ENCODE measurements around the gene MED31. TPM values are rescaled to one million over a fixed set of nuclear protein-coding genes. Genes with fewer than 3 reads are reported as not detected.

MED31 gene
- polyA plus RNA-seq, 1 donor from 2014 or later, result 27.3 TPM

DNA sequence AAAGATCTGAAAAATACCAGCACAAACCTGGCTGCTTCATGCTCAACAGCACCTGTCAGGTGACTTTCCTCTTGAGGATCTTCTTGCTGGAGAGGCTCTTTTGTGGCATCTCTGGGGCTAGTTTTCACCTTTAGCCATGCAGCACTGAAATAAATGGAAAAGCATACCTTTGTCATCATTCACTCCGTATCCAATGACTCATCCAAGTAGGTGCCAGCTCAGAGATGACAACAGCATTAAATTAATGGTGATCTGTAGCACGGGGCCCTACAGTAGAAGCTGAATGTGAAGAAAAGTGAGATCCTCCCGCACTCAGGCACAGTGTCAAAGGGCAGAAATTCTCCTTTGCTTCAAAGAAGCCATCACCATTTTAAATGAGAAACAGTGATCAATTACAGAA lies 43.1 kb downstream of the MED31 start:
- Histone ChIP-seq H3K36me3 (ENCODE audit: insufficient read depth, low read length) (peaks cover 5% of the 10 kb centered on the region), H3K79me2 (replicated peaks; ENCODE audit: insufficient read depth, low read length) (no peaks in the 10 kb centered on the region), H2AFZ (ENCODE audit: low read depth, low read length) (no peak overlapping the region), H3K27ac (ENCODE audit: low read length) (no peak overlapping the region), H3K27me3 (ENCODE audit: insufficient read depth, low read depth, low read length) (no peaks in the 10 kb centered on the region), H3K4me2 (ENCODE audit: low read length) (no peak overlapping the region), H3K4me3 (ENCODE audit: low read length) (no peak overlapping the region), H3K9ac (ENCODE audit: low read length) (no peak overlapping the region), H3K9me2 (ENCODE audit: insufficient read depth, low read length) (no peaks in the 10 kb centered on the region), H4K20me1 (ENCODE audit: insufficient read depth) (no peaks in the 10 kb centered on the region), H3F3A (ENCODE audit: insufficient read depth, low read length, poor library complexity, severe bottlenecking) (no peaks in the 10 kb centered on the region), H3K9me3 (ENCODE audit: low read length) (no peaks in the 10 kb centered on the region)
- no peak for TF ChIP-seq TAF1 (IDR thresholded peaks at IDR 0.05; ENCODE audit: low read depth)

DNA sequence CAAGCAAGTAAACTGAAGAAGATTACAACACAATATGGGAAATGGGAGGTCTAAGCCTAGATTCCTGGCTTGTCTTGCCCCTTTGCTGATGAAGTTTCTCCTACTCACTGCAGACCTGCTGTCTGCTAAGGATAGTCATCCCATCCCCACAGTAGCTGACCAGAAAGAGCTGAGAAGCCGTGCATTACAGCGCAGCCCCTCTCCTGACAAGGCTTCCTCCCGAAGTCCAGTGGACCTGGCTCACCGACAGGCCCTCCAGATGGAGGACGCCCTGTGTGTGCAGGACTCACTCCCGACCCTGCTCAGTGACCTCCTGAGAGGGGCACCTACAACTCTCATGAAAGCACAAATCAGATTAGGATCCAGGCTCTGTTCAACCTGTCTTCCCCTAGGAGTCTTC lies 46.3 kb downstream of the MED31 start:
- H3F3A ChIP-seq (ENCODE audit: insufficient read depth, low read length, poor library complexity, severe bottlenecking), result no peaks in the 10 kb centered on the region
- H3K9ac ChIP-seq (ENCODE audit: low read length), result no peak overlapping the region
- H3K9me2 ChIP-seq (ENCODE audit: insufficient read depth, low read length), result no peaks in the 10 kb centered on the region
- H3K27me3 ChIP-seq (ENCODE audit: insufficient read depth, low read depth, low read length), result no peaks in the 10 kb centered on the region
- TF ChIP-seq RAD21 (conservative IDR thresholded peaks at IDR 0.05) (no peak), POLR2AphosphoS5 (IDR thresholded peaks at IDR 0.05) (no peak), MXI1 (conservative IDR thresholded peaks at IDR 0.05; ENCODE audit: poor library complexity, severe bottlenecking) (no peak), EZH2 (IDR thresholded peaks at IDR 0.05; ENCODE audit: borderline replicate concordance, insufficient read depth, low read length, poor library complexity, severe bottlenecking) (no peak), TAF1 (IDR thresholded peaks at IDR 0.05; ENCODE audit: low read depth) (no peak), EP300 (conservative IDR thresholded peaks at IDR 0.05; ENCODE audit: poor library complexity, severe bottlenecking) (no peak), SMC3 (conservative IDR thresholded peaks at IDR 0.05; ENCODE audit: poor library complexity) (no peak)
- TF ChIP-seq, protein P1, sequence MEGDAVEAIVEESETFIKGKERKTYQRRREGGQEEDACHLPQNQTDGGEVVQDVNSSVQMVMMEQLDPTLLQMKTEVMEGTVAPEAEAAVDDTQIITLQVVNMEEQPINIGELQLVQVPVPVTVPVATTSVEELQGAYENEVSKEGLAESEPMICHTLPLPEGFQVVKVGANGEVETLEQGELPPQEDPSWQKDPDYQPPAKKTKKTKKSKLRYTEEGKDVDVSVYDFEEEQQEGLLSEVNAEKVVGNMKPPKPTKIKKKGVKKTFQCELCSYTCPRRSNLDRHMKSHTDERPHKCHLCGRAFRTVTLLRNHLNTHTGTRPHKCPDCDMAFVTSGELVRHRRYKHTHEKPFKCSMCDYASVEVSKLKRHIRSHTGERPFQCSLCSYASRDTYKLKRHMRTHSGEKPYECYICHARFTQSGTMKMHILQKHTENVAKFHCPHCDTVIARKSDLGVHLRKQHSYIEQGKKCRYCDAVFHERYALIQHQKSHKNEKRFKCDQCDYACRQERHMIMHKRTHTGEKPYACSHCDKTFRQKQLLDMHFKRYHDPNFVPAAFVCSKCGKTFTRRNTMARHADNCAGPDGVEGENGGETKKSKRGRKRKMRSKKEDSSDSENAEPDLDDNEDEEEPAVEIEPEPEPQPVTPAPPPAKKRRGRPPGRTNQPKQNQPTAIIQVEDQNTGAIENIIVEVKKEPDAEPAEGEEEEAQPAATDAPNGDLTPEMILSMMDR (IDR thresholded peaks at IDR 0.05; ENCODE audit: poor library complexity, severe bottlenecking), result no peak
- TF ChIP-seq, protein P2, sequence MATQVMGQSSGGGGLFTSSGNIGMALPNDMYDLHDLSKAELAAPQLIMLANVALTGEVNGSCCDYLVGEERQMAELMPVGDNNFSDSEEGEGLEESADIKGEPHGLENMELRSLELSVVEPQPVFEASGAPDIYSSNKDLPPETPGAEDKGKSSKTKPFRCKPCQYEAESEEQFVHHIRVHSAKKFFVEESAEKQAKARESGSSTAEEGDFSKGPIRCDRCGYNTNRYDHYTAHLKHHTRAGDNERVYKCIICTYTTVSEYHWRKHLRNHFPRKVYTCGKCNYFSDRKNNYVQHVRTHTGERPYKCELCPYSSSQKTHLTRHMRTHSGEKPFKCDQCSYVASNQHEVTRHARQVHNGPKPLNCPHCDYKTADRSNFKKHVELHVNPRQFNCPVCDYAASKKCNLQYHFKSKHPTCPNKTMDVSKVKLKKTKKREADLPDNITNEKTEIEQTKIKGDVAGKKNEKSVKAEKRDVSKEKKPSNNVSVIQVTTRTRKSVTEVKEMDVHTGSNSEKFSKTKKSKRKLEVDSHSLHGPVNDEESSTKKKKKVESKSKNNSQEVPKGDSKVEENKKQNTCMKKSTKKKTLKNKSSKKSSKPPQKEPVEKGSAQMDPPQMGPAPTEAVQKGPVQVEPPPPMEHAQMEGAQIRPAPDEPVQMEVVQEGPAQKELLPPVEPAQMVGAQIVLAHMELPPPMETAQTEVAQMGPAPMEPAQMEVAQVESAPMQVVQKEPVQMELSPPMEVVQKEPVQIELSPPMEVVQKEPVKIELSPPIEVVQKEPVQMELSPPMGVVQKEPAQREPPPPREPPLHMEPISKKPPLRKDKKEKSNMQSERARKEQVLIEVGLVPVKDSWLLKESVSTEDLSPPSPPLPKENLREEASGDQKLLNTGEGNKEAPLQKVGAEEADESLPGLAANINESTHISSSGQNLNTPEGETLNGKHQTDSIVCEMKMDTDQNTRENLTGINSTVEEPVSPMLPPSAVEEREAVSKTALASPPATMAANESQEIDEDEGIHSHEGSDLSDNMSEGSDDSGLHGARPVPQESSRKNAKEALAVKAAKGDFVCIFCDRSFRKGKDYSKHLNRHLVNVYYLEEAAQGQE (IDR thresholded peaks at IDR 0.05; ENCODE audit: borderline replicate concordance), result no peak
- no peak overlapping the region for H2AFZ ChIP-seq (ENCODE audit: low read depth, low read length)
- H3K4me3 ChIP-seq (ENCODE audit: low read length), result no peak overlapping the region
- no peaks in the 10 kb centered on the region for H3K9me3 ChIP-seq (ENCODE audit: low read length)
- H3K4me2 ChIP-seq (ENCODE audit: low read length), result no peak overlapping the region
- H3K36me3 ChIP-seq (ENCODE audit: insufficient read depth, low read length), result peaks cover 6% of the 10 kb centered on the region
- no peak overlapping the region for H3K27ac ChIP-seq (ENCODE audit: low read length)
- H4K20me1 ChIP-seq (ENCODE audit: insufficient read depth), result no peaks in the 10 kb centered on the region
- no peaks in the 10 kb centered on the region for H3K79me2 ChIP-seq (replicated peaks; ENCODE audit: insufficient read depth, low read length)

All from neural cell (in vitro differentiated cells).